PFSK-1 (cell line): ENCODE results near the gene POU3F2.

Experiments
- FOXP2 ChIP-seq: optimal IDR thresholded peaks from 2 replicates; pipeline ENCODE3; 2011; ENCODE audit warnings: borderline replicate concordance, control low read depth, inconsistent platforms; ENCODE audit not compliant: insufficient read depth; ENCODE audit errors: extremely low read length, extremely low read depth
- POLR2AphosphoS5 ChIP-seq: IDR thresholded peaks from 2 replicates; pipeline ENCODE4 v1.6.1; 2012; ENCODE audit warnings: low read depth, mild to moderate bottlenecking, control low read depth, low read length, moderate library complexity
- SIN3A ChIP-seq: IDR thresholded peaks from 2 replicates; pipeline ENCODE4 v1.6.1; 2012; ENCODE audit warnings: mild to moderate bottlenecking, low read length, moderate library complexity, borderline replicate concordance; ENCODE audit not compliant: insufficient read depth
- TAF1 ChIP-seq: IDR thresholded peaks from 2 replicates; pipeline ENCODE4 v1.6.1; 2012; ENCODE audit warnings: low read length, control low read depth, borderline replicate concordance; ENCODE audit not compliant: insufficient read depth
- TF ChIP-seq, protein P1 (sequence below), 2 experiments: IDR thresholded peaks; 2 replicates each; pipeline versions ENCODE4 v1.6.1 to v1.8.0; 2011 to 2012; ENCODE audit warnings: low read depth in 2 of 2, low read length in 2 of 2, control low read depth in 1 of 2, inconsistent platforms in 1 of 2, mild to moderate bottlenecking in 1 of 2, moderate library complexity in 1 of 2; ENCODE audit not compliant: insufficient read depth in 1 of 2

DNA sequence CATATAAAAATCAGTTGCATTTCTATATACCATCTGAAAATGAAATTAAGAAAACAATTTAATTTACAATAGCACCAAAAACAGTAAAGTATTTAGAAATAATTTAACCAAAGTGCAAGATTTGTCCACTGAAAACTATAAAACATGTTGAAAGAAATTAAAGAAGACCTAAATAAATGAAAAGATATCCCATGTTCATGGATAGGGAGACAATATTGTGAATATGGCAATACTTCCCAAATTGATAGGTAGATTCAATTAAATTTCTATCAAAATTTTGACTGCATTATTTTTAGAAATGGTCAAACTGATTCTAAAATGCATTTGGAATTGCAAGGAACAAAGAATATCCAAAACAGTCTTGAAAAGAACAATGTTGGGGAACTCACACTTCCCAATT, 17.6 kb upstream of the POU3F2 start:
- TF ChIP-seq POLR2AphosphoS5 (no peak), FOXP2 (no peak), TAF1 (no peak), SIN3A (no peak)
- TF ChIP-seq, protein P1, sequence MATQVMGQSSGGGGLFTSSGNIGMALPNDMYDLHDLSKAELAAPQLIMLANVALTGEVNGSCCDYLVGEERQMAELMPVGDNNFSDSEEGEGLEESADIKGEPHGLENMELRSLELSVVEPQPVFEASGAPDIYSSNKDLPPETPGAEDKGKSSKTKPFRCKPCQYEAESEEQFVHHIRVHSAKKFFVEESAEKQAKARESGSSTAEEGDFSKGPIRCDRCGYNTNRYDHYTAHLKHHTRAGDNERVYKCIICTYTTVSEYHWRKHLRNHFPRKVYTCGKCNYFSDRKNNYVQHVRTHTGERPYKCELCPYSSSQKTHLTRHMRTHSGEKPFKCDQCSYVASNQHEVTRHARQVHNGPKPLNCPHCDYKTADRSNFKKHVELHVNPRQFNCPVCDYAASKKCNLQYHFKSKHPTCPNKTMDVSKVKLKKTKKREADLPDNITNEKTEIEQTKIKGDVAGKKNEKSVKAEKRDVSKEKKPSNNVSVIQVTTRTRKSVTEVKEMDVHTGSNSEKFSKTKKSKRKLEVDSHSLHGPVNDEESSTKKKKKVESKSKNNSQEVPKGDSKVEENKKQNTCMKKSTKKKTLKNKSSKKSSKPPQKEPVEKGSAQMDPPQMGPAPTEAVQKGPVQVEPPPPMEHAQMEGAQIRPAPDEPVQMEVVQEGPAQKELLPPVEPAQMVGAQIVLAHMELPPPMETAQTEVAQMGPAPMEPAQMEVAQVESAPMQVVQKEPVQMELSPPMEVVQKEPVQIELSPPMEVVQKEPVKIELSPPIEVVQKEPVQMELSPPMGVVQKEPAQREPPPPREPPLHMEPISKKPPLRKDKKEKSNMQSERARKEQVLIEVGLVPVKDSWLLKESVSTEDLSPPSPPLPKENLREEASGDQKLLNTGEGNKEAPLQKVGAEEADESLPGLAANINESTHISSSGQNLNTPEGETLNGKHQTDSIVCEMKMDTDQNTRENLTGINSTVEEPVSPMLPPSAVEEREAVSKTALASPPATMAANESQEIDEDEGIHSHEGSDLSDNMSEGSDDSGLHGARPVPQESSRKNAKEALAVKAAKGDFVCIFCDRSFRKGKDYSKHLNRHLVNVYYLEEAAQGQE (IDR thresholded peaks at IDR 0.05; ENCODE audit: insufficient read depth in 1 of 2, low read depth in 2 of 2, low read length in 2 of 2), result no peak
